Measurements from ENCODE around the gene APOBEC3H. TPM values are rescaled to one million over a fixed set of nuclear protein-coding genes. Genes with fewer than 3 reads are reported as not detected.

Gene APOBEC3H
- total RNA-seq, 1 donor, result not detected

GRCh38 chr22:39098576-39098975, 1.5 kb downstream of the APOBEC3H start:
- peaks cover 3% of the 10 kb centered on the region for H3K4me1 ChIP-seq (ENCODE audit: insufficient read depth, low read length)
- H3K27me3 ChIP-seq (ENCODE audit: insufficient read depth, low read length), result no peaks in the 10 kb centered on the region
- no peaks in the 10 kb centered on the region for H4K20me1 ChIP-seq (ENCODE audit: insufficient read depth, low read length)
- H3K79me2 ChIP-seq (ENCODE audit: insufficient read depth, low read length), result no peaks in the 10 kb centered on the region
- TF ChIP-seq CTCF (IDR thresholded peaks at IDR 0.05; ENCODE audit: extremely low read depth, low read depth, low read length), result no peak
- no peak overlapping the region for H3K4me2 ChIP-seq (ENCODE audit: insufficient read depth, low read length)
- no peaks in the 10 kb centered on the region for H3K9me3 ChIP-seq (ENCODE audit: low read depth, low read length)
- DNase-seq (ENCODE audit: insufficient read length, low spot score, missing footprints), result peak; percentile 26
- H3K4me3 ChIP-seq (ENCODE audit: insufficient read depth, low read length), result no peak overlapping the region
- H3K36me3 ChIP-seq (ENCODE audit: insufficient read depth, low read length), result no peaks in the 10 kb centered on the region
- H2AFZ ChIP-seq (ENCODE audit: low read length), result no peak overlapping the region
- H3K27ac ChIP-seq (ENCODE audit: low read depth, low read length), result no peak overlapping the region

GRCh38 chr22:39101226-39101625, 4.2 kb downstream of the APOBEC3H start:
- H3K36me3 ChIP-seq (ENCODE audit: insufficient read depth, low read length), result no peaks in the 10 kb centered on the region
- no peaks in the 10 kb centered on the region for H3K79me2 ChIP-seq (ENCODE audit: insufficient read depth, low read length)
- no peaks in the 10 kb centered on the region for H3K27me3 ChIP-seq (ENCODE audit: insufficient read depth, low read length)
- no peak overlapping the region for H3K4me2 ChIP-seq (ENCODE audit: insufficient read depth, low read length)
- H3K27ac ChIP-seq (ENCODE audit: low read depth, low read length), result no peak overlapping the region
- H4K20me1 ChIP-seq (ENCODE audit: insufficient read depth, low read length), result no peaks in the 10 kb centered on the region
- H2AFZ ChIP-seq (ENCODE audit: low read length), result no peak overlapping the region
- H3K4me1 ChIP-seq (ENCODE audit: insufficient read depth, low read length), result peaks cover 3% of the 10 kb centered on the region
- DNase-seq (ENCODE audit: insufficient read length, low spot score, missing footprints), result peak; percentile 76
- no peaks in the 10 kb centered on the region for H3K9me3 ChIP-seq (ENCODE audit: low read depth, low read length)
- H3K4me3 ChIP-seq (ENCODE audit: insufficient read depth, low read length), result no peak overlapping the region
- no peak for TF ChIP-seq CTCF (IDR thresholded peaks at IDR 0.05; ENCODE audit: extremely low read depth, low read depth, low read length)

GRCh38 chr22:39103431-39103830, 6.4 kb downstream of the APOBEC3H start:
- Histone ChIP-seq H3K79me2 (ENCODE audit: insufficient read depth, low read length) (no peaks in the 10 kb centered on the region), H3K4me3 (ENCODE audit: insufficient read depth, low read length) (no peak overlapping the region), H3K4me1 (ENCODE audit: insufficient read depth, low read length) (no peaks in the 10 kb centered on the region), H3K4me2 (ENCODE audit: insufficient read depth, low read length) (no peak overlapping the region), H4K20me1 (ENCODE audit: insufficient read depth, low read length) (no peaks in the 10 kb centered on the region), H2AFZ (ENCODE audit: low read length) (no peak overlapping the region), H3K36me3 (ENCODE audit: insufficient read depth, low read length) (no peaks in the 10 kb centered on the region), H3K27ac (ENCODE audit: low read depth, low read length) (no peak overlapping the region), H3K27me3 (ENCODE audit: insufficient read depth, low read length) (no peaks in the 10 kb centered on the region), H3K9me3 (ENCODE audit: low read depth, low read length) (no peaks in the 10 kb centered on the region)
- DNase-seq (ENCODE audit: insufficient read length, low spot score, missing footprints), result peak; percentile 38
- TF ChIP-seq CTCF (IDR thresholded peaks at IDR 0.05; ENCODE audit: extremely low read depth, low read depth, low read length), result no peak

GRCh38 chr22:39106326-39106725, 9.3 kb downstream of the APOBEC3H start:
- H3K36me3 ChIP-seq (ENCODE audit: insufficient read depth, low read length), result no peaks in the 10 kb centered on the region
- no peaks in the 10 kb centered on the region for H3K9me3 ChIP-seq (ENCODE audit: low read depth, low read length)
- peaks cover 7% of the 10 kb centered on the region for H3K27me3 ChIP-seq (ENCODE audit: insufficient read depth, low read length)
- H4K20me1 ChIP-seq (ENCODE audit: insufficient read depth, low read length), result no peaks in the 10 kb centered on the region
- H3K27ac ChIP-seq (ENCODE audit: low read depth, low read length), result no peak overlapping the region
- H3K4me3 ChIP-seq (ENCODE audit: insufficient read depth, low read length), result no peak overlapping the region
- no peak overlapping the region for H3K4me2 ChIP-seq (ENCODE audit: insufficient read depth, low read length)
- H2AFZ ChIP-seq (ENCODE audit: low read length), result no peak overlapping the region
- no peak for DNase-seq (ENCODE audit: insufficient read length, low spot score, missing footprints)
- no peak for TF ChIP-seq CTCF (IDR thresholded peaks at IDR 0.05; ENCODE audit: extremely low read depth, low read depth, low read length)
- no peaks in the 10 kb centered on the region for H3K4me1 ChIP-seq (ENCODE audit: insufficient read depth, low read length)
- no peaks in the 10 kb centered on the region for H3K79me2 ChIP-seq (ENCODE audit: insufficient read depth, low read length)

Data from osteoblast (primary cell).